K562 (cell line): ENCODE measurements around the gene KRTAP4-6. TPM values are rescaled to one million over a fixed set of nuclear protein-coding genes. Genes with fewer than 3 reads are reported as not detected.

Experiments
- ATAC-seq: fragments of 200-7000 bp; cut with Tn5 transposase; 3 replicates; pipeline ENCODE4 v1.9.1; 2020; ENCODE audit warnings: moderate library complexity
- BruUV-seq: library from RNA; stranded (reverse); fragments of 400-500 nt; replicated peaks from 2 replicates; lab custom pipeline; 2021; lab: Mats Ljungman, UMichigan
- CTCF ChIA-PET: fragments of 300-600 bp; formaldehyde crosslinking; extraction: SDS; loops from one replicate; lab custom pipeline; 2021; ENCODE audit warnings: low intra/inter-chr PET ratio; lab: Yijun Ruan, JAX
- POLR2A ChIA-PET: fragments of 300-600, 350-650 bp; sonication (Branson Sonifier 250); formaldehyde crosslinking; extraction: SDS; loops from one replicate; lab custom pipeline; 2021; ENCODE audit warnings: antibody characterized with exemption, inconsistent platforms; lab: Yijun Ruan, JAX
- DNase-seq, 4 experiments: peaks; one replicate each; pipeline versions ENCODE4 v3.0.0 to v3.0.0-alpha.2; 2011 to 2018; ENCODE audit warnings: low spot score in 3 of 4, mixed read lengths in 3 of 4; ENCODE audit errors: extremely low read depth in 1 of 4
- FAIRE-seq: peaks from 2 replicates; lab custom pipeline; 2011; peaks lifted over from hg19 to GRCh38; lab: Jason Lieb, UNC
- H2AFZ ChIP-seq: 2 replicates; pipeline ENCODE4 v1.6.0; 2011; ENCODE audit warnings: low read depth, low read length, control low read depth, inconsistent platforms
- H3K27ac ChIP-seq: fragments of 200-600 bp; 3 replicates; pipeline ENCODE4 v1.8.0; 2011; ENCODE audit warnings: low read depth, mild to moderate bottlenecking, control low read depth, inconsistent platforms, low read length, moderate library complexity, mixed read lengths; ENCODE audit errors: extremely low read depth
- H3K27me3 ChIP-seq, 2 experiments: fragments of 300-600 bp in 1 of 2; 2 replicates in 1 of 2; 3 replicates in 1 of 2; pipeline versions ENCODE4 v1.6.0 to v1.8.0; 2011; ENCODE audit warnings: inconsistent platforms in 2 of 2, low read length in 2 of 2, mild to moderate bottlenecking in 1 of 2, mixed read lengths in 1 of 2, moderate library complexity in 1 of 2; ENCODE audit not compliant: control insufficient read depth in 2 of 2, insufficient read depth in 2 of 2
- H3K36me3 ChIP-seq: fragments of 300-600 bp; 3 replicates; pipeline ENCODE4 v1.8.0; 2011; ENCODE audit warnings: mild to moderate bottlenecking, low read length, inconsistent platforms; ENCODE audit not compliant: control insufficient read depth, insufficient read depth
- H3K4me1 ChIP-seq, 2 experiments: fragments of 200-600 bp in 1 of 2; replicated peaks in 1 of 2; 2 replicates in 1 of 2; 3 replicates in 1 of 2; pipeline versions ENCODE4 v1.5.1 to v1.8.0; 2011; ENCODE audit warnings: inconsistent platforms in 2 of 2, low read length in 2 of 2, mild to moderate bottlenecking in 1 of 2, mixed read lengths in 1 of 2, moderate library complexity in 1 of 2; ENCODE audit not compliant: control insufficient read depth in 2 of 2, insufficient read depth in 2 of 2
- H3K4me2 ChIP-seq: 2 replicates; pipeline ENCODE4 v1.6.1; 2011; ENCODE audit warnings: low read length, control low read depth, inconsistent platforms, mixed read lengths; ENCODE audit not compliant: insufficient read depth
- H3K4me3 ChIP-seq: fragments of 200-600 bp; sonication (generic), shearing (Covaris generic); 2 replicates; pipeline ENCODE4 v1.5.1; 2016; ENCODE audit warnings: control low read depth, inconsistent platforms
- H3K79me2 ChIP-seq: fragments of 200-600 bp; 3 replicates; pipeline ENCODE4 v1.8.0; 2011; ENCODE audit warnings: low read length, inconsistent platforms; ENCODE audit not compliant: control insufficient read depth, insufficient read depth
- H3K9ac ChIP-seq, 2 experiments: 2 replicates each; pipeline versions ENCODE4 v1.6.0 to v1.6.1; 2011; ENCODE audit warnings: low read depth in 2 of 2, low read length in 2 of 2, control low read depth in 1 of 2, inconsistent platforms in 1 of 2, mild to moderate bottlenecking in 1 of 2, mixed read lengths in 1 of 2; ENCODE audit not compliant: insufficient read depth in 1 of 2
- H3K9me1 ChIP-seq: one replicate; pipeline ENCODE4 v1.6.0; 2011; ENCODE audit warnings: inconsistent platforms, mild to moderate bottlenecking, low read length, moderate library complexity; ENCODE audit not compliant: control insufficient read depth, insufficient read depth
- H3K9me3 ChIP-seq: replicated peaks from 2 replicates; pipeline ENCODE4 v1.5.1; 2011; ENCODE audit warnings: low read depth, low read length, inconsistent platforms; ENCODE audit not compliant: control insufficient read depth, insufficient read depth
- H4K20me1 ChIP-seq: replicated peaks from 2 replicates; pipeline ENCODE4 v1.6.1; 2011; ENCODE audit warnings: low read length, inconsistent platforms, mixed read lengths; ENCODE audit not compliant: control insufficient read depth, insufficient read depth
- BHLHE40 ChIP-seq: IDR thresholded peaks from 2 replicates; pipeline ENCODE4 v1.6.1; 2011; ENCODE audit warnings: low read length, improper control_type of control experiment
- CBX5 ChIP-seq: IDR thresholded peaks from 2 replicates; pipeline ENCODE4 v1.6.1; 2014; ENCODE audit warnings: low read depth, borderline replicate concordance
- CHCHD3 ChIP-seq: fragments of 250-450 bp; sonication (Bioruptor Pico); IDR thresholded peaks from 2 replicates; pipeline ENCODE4 v2.1.2; 2022; ENCODE audit warnings: mild to moderate bottlenecking
- GATA2 ChIP-seq: sonication (generic); formaldehyde crosslinking; IDR thresholded peaks from 2 replicates; pipeline ENCODE4 v1.4.0; 2020; ENCODE audit warnings: mild to moderate bottlenecking, missing genetic modification reagents
- HMGN3 ChIP-seq: IDR thresholded peaks from 2 replicates; pipeline ENCODE4 v1.6.1; 2011; ENCODE audit warnings: borderline replicate concordance, low read depth, mild to moderate bottlenecking, mixed read lengths, low read length; ENCODE audit not compliant: insufficient read length; ENCODE audit errors: extremely low read depth
- PHF8 ChIP-seq: fragments of 200-600 bp; sonication (generic); IDR thresholded peaks from 2 replicates; pipeline ENCODE4 v1.6.1; 2012; ENCODE audit warnings: mixed run types, mild to moderate bottlenecking, inconsistent platforms, low read length, moderate library complexity, borderline replicate concordance
- RAD51 ChIP-seq: fragments of 450-650 bp; IDR thresholded peaks from 2 replicates; pipeline ENCODE4 v1.7.1; 2016; ENCODE audit warnings: low read depth, mild to moderate bottlenecking, borderline replicate concordance
- RBM15 ChIP-seq: fragments of 200-400 bp; formaldehyde crosslinking; IDR thresholded peaks from 2 replicates; pipeline ENCODE4 v1.6.1; 2018; ENCODE audit warnings: mild to moderate bottlenecking, low read length, moderate library complexity; ENCODE audit not compliant: insufficient read depth
- THRAP3 ChIP-seq: fragments of 450-650 bp; IDR thresholded peaks from 2 replicates; pipeline ENCODE4 v1.6.1; 2016; ENCODE audit warnings: mild to moderate bottlenecking, inconsistent platforms, borderline replicate concordance
- ZNF121 ChIP-seq: sonication (generic); formaldehyde crosslinking; conservative IDR thresholded peaks from 2 replicates; pipeline ENCODE4 v1.8.0; 2022; ENCODE audit warnings: missing genetic modification reagents
- ZNF311 ChIP-seq: fragments of 250-450 bp; sonication (Bioruptor Pico); IDR thresholded peaks from 2 replicates; pipeline ENCODE4 v1.4.0; 2020; ENCODE audit warnings: mild to moderate bottlenecking, moderate library complexity
- WGBS: fragments of 100-300 bp; shearing (Covaris generic); methylation state at CpG from one replicate; pipeline ENCODE4 v1.1.6; 2016; ENCODE audit warnings: low coverage, mixed read lengths; ENCODE audit not compliant: insufficient coverage; ENCODE audit errors: missing lambda C conversion rate; 5-methylcytosine and 5-hydroxymethylcytosine counted together
- in situ Hi-C: fragments of 300-500 bp; cut with MboI; formaldehyde crosslinking; loops from 4 replicates; pipeline ENCODE4 v1.15.0; 2018; ENCODE audit warnings: inconsistent platforms, mixed read lengths
- intact Hi-C: fragments of 100-400 bp; cut with micrococcal nuclease; formaldehyde crosslinking; loops from 2 replicates; pipeline ENCODE4 v1.14.2; 2022
- polyA plus RNA-seq, 8 experiments: library from polyadenylated mRNA; depleted of rRNA in 4 of 8; stranded (reverse) in 5 of 8; unstranded in 3 of 8; fragments of >200 nt; fragmentation: Nextera tagmentation in 2 of 8; fragmentation: Illumina TruSeq in 1 of 8; extraction: Ambion mirVana in 2 of 8; extraction: Trizol in 1 of 8; gene quantifications; 2 replicates each; pipeline versions ENCODE4 v1.2.1 to v1.2.3, GENCODE V29; 2011 to 2014; ENCODE audit warnings: inconsistent platforms in 1 of 8, missing spikeins in 1 of 8
- total RNA-seq, 7 experiments: library from RNA; depleted of rRNA in 6 of 7; stranded (reverse); fragments of >200 nt in 6 of 7; fragmentation: Illumina TruSeq in 2 of 7; extraction: Trizol in 2 of 7; gene quantifications; 2 replicates each; pipeline versions ENCODE4 v1.2.1 to v1.2.3, GENCODE V29; 2011 to 2021; ENCODE audit warnings: low replicate concordance in 1 of 7
- TF ChIP-seq, protein P1 (sequence below): fragments of 250-450 bp; sonication (Bioruptor Pico); IDR thresholded peaks from 2 replicates; pipeline ENCODE4 v1.4.0; 2020
- TF ChIP-seq, protein P2 (sequence below): fragments of 450-650 bp; IDR thresholded peaks from 2 replicates; pipeline ENCODE4 v1.6.1; 2018; ENCODE audit not compliant: partially characterized antibody

The KRTAP4-6 gene
- total and polyA plus RNA-seq, 9 of the 15 experiments (the other 6 are each of a cell fraction or from before 2014, with no cell fraction given), result not detected

DNA sequence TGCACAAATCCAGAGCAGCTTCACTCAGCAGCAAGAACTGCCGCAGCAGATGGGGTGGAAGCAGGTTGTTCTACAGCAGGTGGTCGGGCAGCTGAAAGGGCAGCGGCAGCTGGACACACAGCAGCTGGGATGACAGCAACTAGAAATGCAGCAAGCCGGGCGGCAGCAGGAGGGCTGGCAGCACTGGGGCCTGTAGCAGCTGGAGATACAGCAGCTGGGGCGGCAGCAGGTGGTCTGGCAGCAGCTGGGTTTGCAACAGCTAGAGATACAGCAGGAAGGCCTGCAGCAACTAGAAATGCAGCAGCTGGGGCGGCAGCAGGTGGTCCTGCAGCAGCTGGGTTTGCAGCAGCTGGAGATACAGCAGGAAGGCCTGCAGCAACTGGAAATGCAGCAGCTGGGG lies 27.2 kb upstream of the KRTAP4-6 start (continued):
- TF ChIP-seq GATA2 (CRISPR knock-in tag), result no peak

DNA sequence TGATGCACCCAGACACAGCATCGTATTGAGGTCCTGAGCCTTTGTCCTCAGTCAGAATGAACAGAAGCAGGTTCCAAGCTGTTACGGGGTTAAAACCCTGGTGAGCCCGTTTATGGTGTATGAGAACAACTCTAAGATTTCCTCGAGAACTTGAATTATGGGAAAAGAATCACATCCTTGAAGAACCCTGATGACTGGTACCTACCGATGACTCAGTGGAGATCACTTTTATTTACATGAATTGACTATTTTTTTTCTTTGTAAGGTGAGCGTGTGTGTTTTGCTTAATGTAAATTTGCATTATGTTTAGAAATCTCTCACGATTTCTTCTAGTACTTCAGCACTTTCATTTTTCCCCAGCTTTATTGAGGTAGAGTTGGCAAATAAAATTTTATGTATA lies 23.5 kb upstream of the KRTAP4-6 start:
- H3K27me3 ChIP-seq, result peaks cover 0 to 6% of the 10 kb centered on the region in 2 experiments; a peak in 1 of 5 replicates
- H3K36me3 ChIP-seq, result no peaks in the 10 kb centered on the region
- no TSS peak for BruUV-seq
- intact Hi-C loops (no loop called here), in situ Hi-C loops (no loop called here)
- no peaks in the 10 kb centered on the region for H3K9me1 ChIP-seq
- ChIA-PET POLR2A (no interaction called here), CTCF (interaction anchor here (0.7 kb wide), 1 partner anchor 174 kb away, joined by 4 read pairs; no protein-coding TSS in a partner anchor)
- no peak overlapping the region for H3K4me2 ChIP-seq
- no peak overlapping the region for H3K4me3 ChIP-seq
- no peak for ATAC-seq
- no peak overlapping the region for H3K9ac ChIP-seq
- peaks cover 0 to 3% of the 10 kb centered on the region in 2 experiments; a peak in 1 of 5 replicates for H3K4me1 ChIP-seq
- no peak for DNase-seq
- H3K27ac ChIP-seq, result no peak overlapping the region
- no peak overlapping the region for H2AFZ ChIP-seq
- no peaks in the 10 kb centered on the region for H3K9me3 ChIP-seq
- no peak for FAIRE-seq
- 2% methylated on average over 7 of the region's 7 CpGs for WGBS
- H3K79me2 ChIP-seq, result no peaks in the 10 kb centered on the region
- H4K20me1 ChIP-seq, result no peaks in the 10 kb centered on the region
- TF ChIP-seq HMGN3 (no peak), RBM15 (no peak), ZNF311 (CRISPR knock-in tag) (no peak), CHCHD3 (CRISPR knock-in tag) (no peak), CBX5 (no peak), PHF8 (no peak), ZNF121 (CRISPR knock-in tag) (no peak), BHLHE40 (no peak), RAD51 (no peak), THRAP3 (no peak)
- TF ChIP-seq, protein P1, sequence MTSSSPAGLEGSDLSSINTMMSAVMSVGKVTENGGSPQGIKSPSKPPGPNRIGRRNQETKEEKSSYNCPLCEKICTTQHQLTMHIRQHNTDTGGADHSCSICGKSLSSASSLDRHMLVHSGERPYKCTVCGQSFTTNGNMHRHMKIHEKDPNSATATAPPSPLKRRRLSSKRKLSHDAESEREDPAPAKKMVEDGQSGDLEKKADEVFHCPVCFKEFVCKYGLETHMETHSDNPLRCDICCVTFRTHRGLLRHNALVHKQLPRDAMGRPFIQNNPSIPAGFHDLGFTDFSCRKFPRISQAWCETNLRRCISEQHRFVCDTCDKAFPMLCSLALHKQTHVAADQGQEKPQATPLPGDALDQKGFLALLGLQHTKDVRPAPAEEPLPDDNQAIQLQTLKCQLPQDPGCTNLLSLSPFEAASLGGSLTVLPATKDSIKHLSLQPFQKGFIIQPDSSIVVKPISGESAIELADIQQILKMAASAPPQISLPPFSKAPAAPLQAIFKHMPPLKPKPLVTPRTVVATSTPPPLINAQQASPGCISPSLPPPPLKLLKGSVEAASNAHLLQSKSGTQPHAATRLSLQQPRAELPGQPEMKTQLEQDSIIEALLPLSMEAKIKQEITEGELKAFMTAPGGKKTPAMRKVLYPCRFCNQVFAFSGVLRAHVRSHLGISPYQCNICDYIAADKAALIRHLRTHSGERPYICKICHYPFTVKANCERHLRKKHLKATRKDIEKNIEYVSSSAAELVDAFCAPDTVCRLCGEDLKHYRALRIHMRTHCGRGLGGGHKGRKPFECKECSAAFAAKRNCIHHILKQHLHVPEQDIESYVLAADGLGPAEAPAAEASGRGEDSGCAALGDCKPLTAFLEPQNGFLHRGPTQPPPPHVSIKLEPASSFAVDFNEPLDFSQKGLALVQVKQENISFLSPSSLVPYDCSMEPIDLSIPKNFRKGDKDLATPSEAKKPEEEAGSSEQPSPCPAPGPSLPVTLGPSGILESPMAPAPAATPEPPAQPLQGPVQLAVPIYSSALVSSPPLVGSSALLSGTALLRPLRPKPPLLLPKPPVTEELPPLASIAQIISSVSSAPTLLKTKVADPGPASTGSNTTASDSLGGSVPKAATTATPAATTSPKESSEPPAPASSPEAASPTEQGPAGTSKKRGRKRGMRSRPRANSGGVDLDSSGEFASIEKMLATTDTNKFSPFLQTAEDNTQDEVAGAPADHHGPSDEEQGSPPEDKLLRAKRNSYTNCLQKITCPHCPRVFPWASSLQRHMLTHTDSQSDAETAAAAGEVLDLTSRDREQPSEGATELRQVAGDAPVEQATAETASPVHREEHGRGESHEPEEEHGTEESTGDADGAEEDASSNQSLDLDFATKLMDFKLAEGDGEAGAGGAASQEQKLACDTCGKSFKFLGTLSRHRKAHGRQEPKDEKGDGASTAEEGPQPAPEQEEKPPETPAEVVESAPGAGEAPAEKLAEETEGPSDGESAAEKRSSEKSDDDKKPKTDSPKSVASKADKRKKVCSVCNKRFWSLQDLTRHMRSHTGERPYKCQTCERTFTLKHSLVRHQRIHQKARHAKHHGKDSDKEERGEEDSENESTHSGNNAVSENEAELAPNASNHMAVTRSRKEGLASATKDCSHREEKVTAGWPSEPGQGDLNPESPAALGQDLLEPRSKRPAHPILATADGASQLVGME (CRISPR knock-in tag), result no peak
- TF ChIP-seq, protein P2, sequence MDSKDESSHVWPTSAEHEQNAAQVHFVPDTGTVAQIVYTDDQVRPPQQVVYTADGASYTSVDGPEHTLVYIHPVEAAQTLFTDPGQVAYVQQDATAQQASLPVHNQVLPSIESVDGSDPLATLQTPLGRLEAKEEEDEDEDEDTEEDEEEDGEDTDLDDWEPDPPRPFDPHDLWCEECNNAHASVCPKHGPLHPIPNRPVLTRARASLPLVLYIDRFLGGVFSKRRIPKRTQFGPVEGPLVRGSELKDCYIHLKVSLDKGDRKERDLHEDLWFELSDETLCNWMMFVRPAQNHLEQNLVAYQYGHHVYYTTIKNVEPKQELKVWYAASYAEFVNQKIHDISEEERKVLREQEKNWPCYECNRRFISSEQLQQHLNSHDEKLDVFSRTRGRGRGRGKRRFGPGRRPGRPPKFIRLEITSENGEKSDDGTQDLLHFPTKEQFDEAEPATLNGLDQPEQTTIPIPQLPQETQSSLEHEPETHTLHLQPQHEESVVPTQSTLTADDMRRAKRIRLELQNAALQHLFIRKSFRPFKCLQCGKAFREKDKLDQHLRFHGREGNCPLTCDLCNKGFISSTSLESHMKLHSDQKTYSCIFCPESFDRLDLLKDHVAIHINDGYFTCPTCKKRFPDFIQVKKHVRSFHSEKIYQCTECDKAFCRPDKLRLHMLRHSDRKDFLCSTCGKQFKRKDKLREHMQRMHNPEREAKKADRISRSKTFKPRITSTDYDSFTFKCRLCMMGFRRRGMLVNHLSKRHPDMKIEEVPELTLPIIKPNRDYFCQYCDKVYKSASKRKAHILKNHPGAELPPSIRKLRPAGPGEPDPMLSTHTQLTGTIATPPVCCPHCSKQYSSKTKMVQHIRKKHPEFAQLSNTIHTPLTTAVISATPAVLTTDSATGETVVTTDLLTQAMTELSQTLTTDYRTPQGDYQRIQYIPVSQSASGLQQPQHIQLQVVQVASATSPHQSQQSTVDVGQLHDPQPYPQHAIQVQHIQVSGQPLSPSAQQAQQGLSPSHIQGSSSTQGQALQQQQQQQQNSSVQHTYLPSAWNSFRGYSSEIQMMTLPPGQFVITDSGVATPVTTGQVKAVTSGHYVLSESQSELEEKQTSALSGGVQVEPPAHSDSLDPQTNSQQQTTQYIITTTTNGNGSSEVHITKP, result no peak
